ENCODE data around the gene CFI. TPM values are rescaled to one million over a fixed set of nuclear protein-coding genes. Genes with fewer than 3 reads are reported as not detected.

The CFI gene
- total and polyA plus RNA-seq, 2 of the 8 experiments (the other 6 are each of a cell fraction or from before 2014, with no cell fraction given) = not detected

GRCh38 chr4:109719604-109720003 lies 82.2 kb downstream of the CFI start:
- 93% methylated on average over 4 of the region's 4 CpGs; no CpG with 5 or more reads in 1 of the 2 experiments for WGBS, 2 experiments (ENCODE audit: extremely low coverage in 1 of 2, insufficient coverage in 1 of 2, insufficient read length in 1 of 2, insufficient replicate concordance in 2 of 2, low coverage in 1 of 2, low lambda C conversion rate in 2 of 2, missing lambda C conversion rate in 1 of 2)
- no peak overlapping the region for H3K56ac ChIP-seq (replicated peaks; ENCODE audit: insufficient read length, low read depth, low read length)
- H3K27ac ChIP-seq (ENCODE audit: low read depth, low read length) = no peak overlapping the region
- no peak overlapping the region for H3K14ac ChIP-seq (ENCODE audit: insufficient read length)
- no peak for DNase-seq (ENCODE audit: low read depth in 1 of 2, low spot score in 2 of 2)
- H3K36me3 ChIP-seq (ENCODE audit: control insufficient read depth in 2 of 4, insufficient read depth in 4 of 4, low read length in 3 of 4) = peaks cover 0 to 24% (median 12%) of the 10 kb centered on the region in 4 experiments; a peak in 6 of 8 replicates
- FAIRE-seq = no peak
- H3K4me1 ChIP-seq (replicated peaks in 1 of 4; ENCODE audit: control insufficient read depth in 3 of 4, insufficient read depth in 4 of 4, low read length in 3 of 4) = no peaks in the 10 kb centered on the region
- no peak overlapping the region for H3K18ac ChIP-seq (ENCODE audit: extremely low read depth, low read length)
- H3K4me2 ChIP-seq (ENCODE audit: insufficient read depth in 1 of 2, low read depth in 2 of 2, low read length in 2 of 2) = no peak overlapping the region
- no peak overlapping the region for H3K23ac ChIP-seq (ENCODE audit: insufficient read length)
- no peak for TF ChIP-seq SIX5 (IDR thresholded peaks at IDR 0.05; ENCODE audit: low read depth, low read length)
- no peak overlapping the region for H2BK20ac ChIP-seq (ENCODE audit: low read length)
- H4K8ac ChIP-seq (ENCODE audit: extremely low read depth, insufficient read depth, low read length) = no peak overlapping the region
- H2AFZ ChIP-seq (ENCODE audit: low read length) = no peak overlapping the region
- no peak overlapping the region for H4K91ac ChIP-seq (replicated peaks; ENCODE audit: insufficient read length, low read length)
- H4K5ac ChIP-seq (ENCODE audit: insufficient read length, low read depth, low read length) = no peak overlapping the region
- no peak overlapping the region for H3K4ac ChIP-seq (replicated peaks; ENCODE audit: insufficient read length, low read depth, low read length)
- H3K4me3 ChIP-seq (ENCODE audit: extremely low read depth in 1 of 4, insufficient read depth in 2 of 4, low read depth in 3 of 4, low read length in 4 of 4) = no peak overlapping the region
- no peak overlapping the region for H2BK12ac ChIP-seq (ENCODE audit: low read depth, low read length)
- H2BK5ac ChIP-seq (ENCODE audit: low read depth, low read length) = no peak overlapping the region
- peaks cover 8 to 49% of the 10 kb centered on the region in 2 experiments for H3K79me2 ChIP-seq (ENCODE audit: control insufficient read depth in 1 of 2, insufficient read depth in 2 of 2, low read length in 2 of 2)
- H4K20me1 ChIP-seq (replicated peaks in 1 of 2; ENCODE audit: control insufficient read depth in 1 of 2, insufficient read depth in 2 of 2, low read length in 2 of 2) = no peaks in the 10 kb centered on the region
- H2BK15ac ChIP-seq (ENCODE audit: low read length) = no peak overlapping the region
- H3K79me1 ChIP-seq (ENCODE audit: low read depth, low read length) = no peaks in the 10 kb centered on the region
- H3K9ac ChIP-seq (replicated peaks in 1 of 4; ENCODE audit: extremely low read depth in 1 of 4, low read depth in 3 of 4, low read length in 3 of 4) = no peak overlapping the region
- no peaks in the 10 kb centered on the region for H3K23me2 ChIP-seq (ENCODE audit: low read depth, low read length)
- POLR2A ChIA-PET (ENCODE audit: partially characterized antibody) = no interaction called here
- no peak overlapping the region for H2AK5ac ChIP-seq (ENCODE audit: low read depth, low read length)
- H3K9me3 ChIP-seq (ENCODE audit: insufficient read depth in 2 of 2, low read depth in 1 of 2, low read length in 1 of 2) = no peaks in the 10 kb centered on the region
- CTCF ChIA-PET (ENCODE audit: partially characterized antibody) = no interaction called here
- no peak overlapping the region for H2BK120ac ChIP-seq (replicated peaks; ENCODE audit: low read depth, low read length)
- no peaks in the 10 kb centered on the region for H3K27me3 ChIP-seq (replicated peaks in 1 of 4; ENCODE audit: control insufficient read depth in 3 of 4, extremely low read depth in 1 of 4, insufficient read depth in 3 of 4, low read length in 3 of 4)

Data from H1 (cell line).